Glomerular visceral epithelial cell (primary cell): ENCODE measurements around the gene OR2S2.
A peak's percentile ranks its signal among the peaks of the same experiment; 100 is the strongest.
"Not testable (repeated sequence)": the region's sequence is repeated elsewhere in the genome, so short reads cannot be mapped to it uniquely, and the experiment has no call there.

Experiments used
- DNase-seq: peaks from one replicate; pipeline ENCODE4 v3.0.0-alpha.2; 2016; ENCODE audit errors: extremely low spot score

The OR2S2 gene

GRCh38 chr9:35933550-35934067, 24.3 kb downstream of the OR2S2 start:
- no peak for DNase-seq

- DNase-seq: no peak
These were observed 25.2 kb downstream of the OR2S2 start for GRCh38 chr9:35932735-35933134.

DNA sequence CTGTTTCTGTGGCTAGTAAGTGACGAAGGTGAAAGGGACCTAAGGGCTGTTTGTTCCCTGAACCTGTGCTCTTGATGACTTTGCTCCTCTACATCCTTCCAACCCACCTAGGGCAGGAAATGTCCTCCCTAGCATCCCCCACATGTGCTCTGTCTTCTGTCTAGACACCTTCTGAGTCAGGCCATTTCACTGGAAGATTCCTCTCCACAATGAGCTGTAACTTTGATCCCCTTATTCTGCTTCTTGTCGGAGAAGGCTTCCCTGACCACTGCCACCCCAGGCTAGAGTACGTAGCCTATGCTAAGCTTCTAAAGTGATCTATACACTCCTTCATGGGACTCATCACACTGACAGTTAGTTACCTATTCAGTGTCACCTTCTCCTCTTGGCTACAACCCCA, 27.0 kb downstream of the OR2S2 start:
- no peak for DNase-seq

GRCh38 chr9:35930521-35930920, 27.4 kb downstream of the OR2S2 start:
- no peak for DNase-seq

GRCh38 chr9:35929453-35929718, 28.6 kb downstream of the OR2S2 start:
- no peak for DNase-seq

- DNase-seq: no peak
These were observed 29.1 kb downstream of the OR2S2 start for GRCh38 chr9:35928591-35929452.

DNA sequence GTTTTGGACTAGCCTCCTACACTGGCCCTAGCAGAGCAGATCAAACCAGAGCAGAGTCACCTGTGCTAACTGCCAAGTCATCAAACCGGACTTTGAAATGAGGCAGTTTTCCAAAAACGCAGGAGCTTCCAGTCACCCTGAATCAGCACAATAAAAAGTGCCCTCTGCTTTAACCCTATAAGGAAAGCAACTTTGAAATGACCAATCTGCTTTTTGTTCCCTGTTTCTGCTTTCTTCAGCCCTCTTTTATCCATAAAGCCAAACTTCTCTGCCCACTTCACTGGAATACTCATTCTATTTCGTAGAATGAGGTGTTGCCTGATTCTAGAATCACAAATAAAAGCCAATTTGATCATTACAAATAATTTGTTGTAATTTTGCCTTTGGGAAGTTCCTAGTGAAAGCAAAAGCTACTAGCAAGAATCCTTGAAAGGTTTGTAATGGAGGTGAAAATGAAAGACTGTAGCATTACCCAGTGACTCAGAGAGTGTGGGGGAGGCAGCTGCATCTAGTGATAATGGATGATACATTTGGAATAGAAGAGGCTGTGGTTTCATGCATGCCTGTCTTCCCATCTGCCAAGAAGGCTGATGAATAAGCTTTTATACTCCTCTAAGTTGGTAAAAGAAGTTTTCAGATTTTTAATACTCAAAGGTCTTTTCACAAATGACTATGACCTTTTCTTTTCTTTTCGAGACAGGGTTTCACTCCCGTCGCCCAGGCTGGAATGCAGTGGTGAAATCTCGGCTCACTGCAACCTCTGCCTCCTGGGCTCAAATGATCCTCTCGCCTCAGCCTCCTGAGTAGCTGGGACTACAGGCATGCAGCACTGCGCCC, 33.8 kb downstream of the OR2S2 start:
- peak; percentile 96 for DNase-seq

DNA sequence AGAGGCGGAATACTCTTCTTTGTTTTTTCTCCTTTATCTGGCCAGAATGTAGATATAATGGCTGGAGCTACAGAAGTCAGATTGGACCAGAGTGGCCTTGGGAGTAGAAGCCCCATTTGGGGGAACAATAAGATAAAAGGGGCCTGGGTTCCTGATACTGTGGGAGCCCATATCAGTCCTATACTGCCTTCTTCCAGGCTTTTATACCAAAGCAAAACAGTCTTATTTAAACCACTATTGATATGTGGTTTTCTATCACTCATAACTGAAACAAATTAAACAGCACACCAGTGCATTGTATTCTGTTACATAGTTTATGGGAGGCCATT, 34.4 kb downstream of the OR2S2 start:
- DNase-seq: no peak

DNA sequence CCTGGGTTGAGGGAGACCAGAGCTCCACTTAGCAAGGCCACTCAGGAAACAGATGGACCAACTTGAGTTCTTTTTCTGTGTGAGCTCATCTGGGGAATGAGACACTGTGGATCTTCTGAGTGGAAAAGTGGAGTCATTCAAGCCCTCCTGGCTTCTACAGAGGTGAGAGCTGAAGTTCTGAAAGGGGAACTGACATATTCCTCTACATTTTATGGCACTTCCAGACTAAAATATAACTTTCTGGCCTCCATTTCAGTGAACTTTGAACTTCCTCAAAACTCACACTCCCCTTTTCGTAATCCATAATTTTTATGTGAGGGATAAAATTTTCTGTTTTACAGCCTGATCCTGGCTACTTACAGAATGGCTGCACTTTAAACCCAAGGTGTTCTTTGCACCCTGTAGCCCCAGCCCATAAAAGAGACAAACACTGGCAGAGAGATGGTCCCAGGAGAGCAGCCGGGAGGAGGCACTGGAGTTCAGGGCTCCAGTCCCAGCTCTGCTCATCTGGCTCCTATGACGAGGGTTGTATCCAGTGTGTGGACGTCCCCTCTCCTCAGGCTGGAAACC, 37.8 kb downstream of the OR2S2 start:
- DNase-seq: no peak

GRCh38 chr9:35919212-35920008, 38.5 kb downstream of the OR2S2 start:
- no peak for DNase-seq

DNA sequence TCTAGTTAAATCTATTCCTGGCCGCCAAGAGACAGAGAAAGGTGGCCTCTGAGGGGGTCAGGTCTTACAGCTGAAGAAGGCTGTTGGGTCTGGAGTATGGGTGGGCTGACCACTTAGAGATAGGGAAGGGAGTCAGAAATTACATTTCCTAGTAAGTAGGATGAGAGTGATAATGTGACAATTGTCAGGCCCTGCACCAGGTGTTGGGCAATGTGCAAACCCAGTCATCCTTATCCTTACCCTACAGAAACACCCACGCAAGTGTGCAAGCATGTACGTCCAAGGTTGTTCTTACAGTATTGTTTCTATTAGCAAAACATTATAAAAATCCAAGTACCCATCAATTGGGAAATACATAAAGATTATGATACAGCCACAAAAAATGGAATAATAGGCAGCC, 39.2 kb downstream of the OR2S2 start:
- DNase-seq: no peak

DNA sequence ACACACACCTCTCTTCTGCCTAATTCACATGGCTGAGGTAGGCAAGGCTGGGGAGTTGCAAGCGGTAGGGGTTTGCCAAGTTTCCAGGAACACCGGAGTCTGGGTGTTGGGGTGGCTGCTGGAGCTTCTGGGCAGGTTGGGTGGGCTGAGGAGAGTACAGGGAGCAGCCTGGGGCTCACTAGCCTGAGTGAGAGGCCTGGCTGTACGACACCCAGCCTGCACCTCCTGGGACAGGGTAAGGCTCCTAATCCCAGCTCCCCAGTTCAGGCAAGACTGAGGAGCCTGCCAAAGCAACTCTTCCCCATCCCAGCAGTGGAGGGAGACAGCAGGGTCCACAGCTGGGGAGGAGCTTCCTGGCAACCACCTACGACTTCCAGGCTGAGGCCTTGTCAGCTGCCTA, 40.7 kb downstream of the OR2S2 start:
- DNase-seq: no peak

GRCh38 chr9:35915681-35916294, 42.2 kb downstream of the OR2S2 start:
- no peak for DNase-seq

- DNase-seq: no peak
These were observed 43.6 kb downstream of the OR2S2 start for GRCh38 chr9:35914301-35914807.

- not testable (repeated sequence) for DNase-seq
These were observed 44.5 kb downstream of the OR2S2 start for GRCh38 chr9:35913429-35913828.

- no peak for DNase-seq
These were observed 45.1 kb downstream of the OR2S2 start for GRCh38 chr9:35912791-35913400.

DNA sequence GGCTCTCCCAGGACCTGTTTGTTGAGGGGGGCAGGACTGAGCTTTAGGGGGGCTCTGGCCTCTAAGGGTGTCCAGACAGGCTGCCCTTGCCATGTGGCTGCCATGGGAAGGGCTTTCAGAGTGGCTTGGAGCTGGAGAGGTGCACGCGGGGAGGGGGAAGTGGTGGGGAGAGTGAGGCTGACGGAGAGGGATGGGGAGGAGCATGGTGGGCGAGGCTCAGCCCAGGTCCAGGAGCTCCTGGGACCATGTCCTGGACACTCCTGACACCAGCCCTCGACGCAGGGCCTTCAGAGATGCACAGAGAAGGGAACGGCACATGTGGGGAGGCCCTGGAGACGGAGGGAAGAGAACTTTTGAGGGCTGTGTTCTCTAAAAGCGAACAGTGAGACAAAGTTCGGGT, 46.3 kb downstream of the OR2S2 start:
- DNase-seq: no peak

DNA sequence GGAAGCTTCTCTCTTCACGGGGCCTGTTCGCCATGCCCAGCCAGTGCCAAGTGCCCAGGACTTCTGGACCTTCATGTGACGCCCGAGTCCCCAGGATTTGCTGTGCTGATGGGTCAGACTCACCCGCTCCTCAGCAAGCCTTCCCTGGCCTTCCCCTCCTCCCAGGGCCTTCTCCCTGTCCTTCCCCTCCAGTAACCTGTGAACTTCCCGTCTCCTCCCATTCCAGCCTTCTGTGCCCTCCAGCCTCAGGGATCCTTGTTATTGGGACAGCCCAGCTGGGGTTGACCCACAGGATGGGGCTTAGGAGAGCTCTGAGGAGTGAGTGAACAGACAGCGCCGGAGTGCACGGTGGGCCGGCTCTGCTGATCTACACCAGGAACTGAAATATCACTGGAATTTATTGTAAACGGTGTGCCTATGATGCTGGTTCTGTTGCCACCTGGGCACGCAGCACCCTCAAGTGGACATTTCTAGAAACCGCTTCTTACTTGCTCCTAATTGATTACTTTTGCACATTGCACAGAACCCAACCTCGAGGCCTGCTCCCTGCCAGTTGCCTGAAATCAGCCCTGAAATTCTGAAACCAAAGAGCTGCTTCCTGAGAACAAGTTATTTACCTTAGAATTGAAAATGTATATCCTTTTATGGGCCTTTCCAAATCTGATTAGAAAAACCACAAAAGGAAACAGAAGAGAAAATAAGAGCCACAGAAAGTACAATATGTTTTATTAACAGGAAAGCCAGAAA, 47.2 kb downstream of the OR2S2 start:
- peak; percentile 78 for DNase-seq

DNA sequence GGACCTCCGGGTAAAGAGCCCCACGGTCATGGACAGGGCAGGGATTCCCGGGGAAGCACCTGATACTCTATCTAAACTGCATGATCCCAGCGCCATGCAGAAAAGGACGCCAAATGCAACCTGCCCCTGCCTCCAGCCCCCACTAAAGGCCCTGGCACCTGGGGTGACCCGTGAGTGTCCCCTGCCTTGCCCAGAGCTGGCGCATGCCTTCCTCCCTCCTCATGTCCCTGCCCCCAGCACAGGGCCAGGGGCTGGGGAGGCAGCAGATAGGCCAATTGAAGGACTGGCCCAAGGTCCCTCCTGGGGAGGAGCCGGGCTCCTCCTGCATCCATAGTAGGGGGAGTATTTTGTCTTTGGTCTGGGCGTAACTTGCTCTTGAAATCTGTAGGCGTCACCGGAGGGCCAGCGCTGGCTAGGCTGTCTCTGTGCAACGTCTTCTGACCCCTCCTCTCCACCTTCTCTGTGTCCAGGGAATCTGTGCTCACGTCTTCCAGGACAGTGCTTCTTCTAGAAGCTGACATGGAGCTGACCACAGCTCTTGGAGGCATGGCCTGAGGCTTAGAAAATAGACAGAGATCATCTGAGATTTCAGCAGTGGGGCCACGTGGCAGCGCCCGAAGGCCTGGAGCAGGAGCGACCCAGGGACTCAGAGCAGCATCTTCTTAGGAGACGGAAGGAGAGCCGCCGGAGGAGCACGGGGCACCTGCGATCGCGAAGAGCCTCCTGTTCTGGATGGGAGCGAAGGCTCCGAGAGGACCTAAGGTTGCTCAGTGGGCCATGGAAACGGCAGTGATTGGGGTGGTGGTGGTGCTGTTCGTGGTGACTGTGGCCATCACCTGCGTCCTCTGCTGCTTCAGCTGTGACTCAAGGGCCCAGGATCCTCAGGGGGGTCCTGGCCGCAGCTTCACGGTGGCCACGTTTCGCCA, 48.0 kb downstream of the OR2S2 start:
- no peak for DNase-seq
